HCT116 (cell line): Measurements from ENCODE around the gene SLC6A18. TPM values are rescaled to one million over a fixed set of nuclear protein-coding genes. Genes with fewer than 3 reads are reported as not detected.

Experiments
- ATAC-seq: fragments of 200-7000 bp; cut with Tn5 transposase; 2 replicates; pipeline ENCODE4 v1.9.1; 2020; ENCODE audit warnings: mild to moderate bottlenecking, moderate library complexity
- BruUV-seq: library from RNA; stranded (reverse); fragments of 400-500 nt; replicated peaks from 2 replicates; lab custom pipeline; 2021; lab: Mats Ljungman, UMichigan
- CTCF ChIA-PET: fragments of 300-600 bp; sonication (Branson Sonifier 250); formaldehyde crosslinking; loops from one replicate; lab custom pipeline; 2021; ENCODE audit warnings: antibody characterized with exemption; lab: Charles Lee
- POLR2A ChIA-PET: fragments of 300-600, 350-600 bp; sonication (Branson Sonifier 250); formaldehyde crosslinking; loops from one replicate; lab custom pipeline; 2021; ENCODE audit warnings: antibody characterized with exemption; lab: Charles Lee
- RAD21 ChIA-PET, 2 experiments: fragments of 300-600 bp; sonication (Branson Sonifier 250); formaldehyde crosslinking; loops; one replicate each; lab custom pipeline; 2023; ENCODE audit warnings: low total read pairs in 2 of 2; ENCODE audit not compliant: uncharacterized antibody in 2 of 2, unreplicated experiment in 2 of 2, low non-redundant PET in 1 of 2; lab: Charles Lee
- DNase-seq: peaks from one replicate; pipeline ENCODE4 v3.0.0-alpha.2; 2010; ENCODE audit warnings: low read depth, low spot score
- H2AFZ ChIP-seq: fragments of 200-600 bp; shearing (Covaris generic), sonication (generic); 2 replicates; pipeline ENCODE4 v1.6.1; 2017; ENCODE audit warnings: low read depth, mixed run types, mixed read lengths, antibody characterized with exemption, low read length; ENCODE audit not compliant: poor library complexity, severe bottlenecking
- H3K27ac ChIP-seq: 2 replicates; pipeline ENCODE4 v1.5.1; 2012; ENCODE audit warnings: low read depth, low read length
- H3K27me3 ChIP-seq: fragments of 200-600 bp; sonication (generic); 2 replicates; pipeline ENCODE4 v1.6.1; 2016; ENCODE audit warnings: mixed run types, low read length, mixed read lengths; ENCODE audit not compliant: insufficient read depth
- H3K36me3 ChIP-seq, 2 experiments: fragments of 200-500 bp in 1 of 2; fragments of 200-600 bp in 1 of 2; sonication (Bioruptor generic) in 1 of 2; sonication (generic) in 1 of 2; 2 replicates each; pipeline versions ENCODE4 v1.5.1 to v1.6.1; 2014 to 2016; ENCODE audit warnings: low read length in 2 of 2, inconsistent platforms in 1 of 2, mixed read lengths in 1 of 2, mixed run types in 1 of 2; ENCODE audit not compliant: insufficient read depth in 2 of 2, control insufficient read depth in 1 of 2
- H3K4me1 ChIP-seq, 2 experiments: fragments of 200-600 bp in 1 of 2; sonication (generic) in 1 of 2; 2 replicates each; pipeline versions ENCODE4 v1.5.1 to v1.6.1; 2012 to 2017; ENCODE audit warnings: low read length in 2 of 2, inconsistent platforms in 1 of 2, mild to moderate bottlenecking in 1 of 2, mixed read lengths in 1 of 2, mixed run types in 1 of 2, moderate library complexity in 1 of 2; ENCODE audit not compliant: insufficient read depth in 2 of 2, control insufficient read depth in 1 of 2
- H3K4me2 ChIP-seq: fragments of 200-600 bp; sonication (generic); 2 replicates; pipeline ENCODE4 v1.6.1; 2017; ENCODE audit warnings: mixed run types, low read length, mixed read lengths
- H3K4me3 ChIP-seq, 2 experiments: fragments of 200-600 bp in 1 of 2; sonication (generic) in 1 of 2; replicated peaks in 1 of 2; 2 replicates each; pipeline ENCODE4 v1.5.1; 2011 to 2016; ENCODE audit warnings: low read length in 2 of 2, control low read depth in 1 of 2, low read depth in 1 of 2, mild to moderate bottlenecking in 1 of 2, mixed read lengths in 1 of 2, mixed run types in 1 of 2
- H3K79me2 ChIP-seq: fragments of 200-600 bp; sonication (generic); 2 replicates; pipeline ENCODE4 v1.6.1; 2017; ENCODE audit warnings: mild to moderate bottlenecking, mixed run types, low read length, moderate library complexity, mixed read lengths; ENCODE audit not compliant: insufficient read depth
- H3K9ac ChIP-seq: fragments of 200-600 bp; sonication (generic); 2 replicates; pipeline ENCODE4 v1.6.1; 2016; ENCODE audit warnings: low read length, mixed read lengths
- H3K9me2 ChIP-seq: fragments of 200-600 bp; sonication (generic), shearing (Covaris generic); 2 replicates; pipeline ENCODE4 v1.6.1; 2017; ENCODE audit warnings: mixed run types, mild to moderate bottlenecking, moderate library complexity; ENCODE audit not compliant: insufficient read depth
- H3K9me3 ChIP-seq, 2 experiments: fragments of 200-500 bp in 1 of 2; fragments of 200-600 bp in 1 of 2; sonication (Bioruptor generic) in 1 of 2; sonication (generic) in 1 of 2; 2 replicates each; pipeline ENCODE4 v1.6.1; 2014 to 2017; ENCODE audit warnings: low read length in 2 of 2, mixed read lengths in 2 of 2, inconsistent platforms in 1 of 2, low read depth in 1 of 2, mild to moderate bottlenecking in 1 of 2, mixed run types in 1 of 2, moderate library complexity in 1 of 2; ENCODE audit not compliant: control insufficient read depth in 1 of 2, insufficient read depth in 1 of 2
- H4K20me1 ChIP-seq: fragments of 200-600 bp; sonication (generic), shearing (Covaris generic); 2 replicates; pipeline ENCODE4 v1.6.1; 2017; ENCODE audit warnings: mixed run types, mild to moderate bottlenecking, moderate library complexity; ENCODE audit not compliant: insufficient read depth
- ATF3 ChIP-seq: IDR thresholded peaks from 2 replicates; pipeline ENCODE4 v1.6.1; 2012
- CBX3 ChIP-seq: IDR thresholded peaks from 2 replicates; pipeline ENCODE4 v1.6.1; 2012; ENCODE audit warnings: low read depth
- CEBPB ChIP-seq: IDR thresholded peaks from 2 replicates; pipeline ENCODE4 v1.6.1; 2012; ENCODE audit warnings: low read depth
- CTCF ChIP-seq, 3 experiments: fragments of 200-600 bp in 1 of 3; sonication (generic) in 1 of 3; IDR thresholded peaks in 2 of 3; conservative IDR thresholded peaks in 1 of 3; 2 replicates each; pipeline ENCODE4 v1.5.1; 2012 to 2017; ENCODE audit warnings: low read depth in 2 of 3, low read length in 2 of 3, antibody characterized with exemption in 1 of 3, borderline replicate concordance in 1 of 3, control low read depth in 1 of 3, mild to moderate bottlenecking in 1 of 3, mixed read lengths in 1 of 3, mixed run types in 1 of 3, moderate library complexity in 1 of 3; ENCODE audit not compliant: insufficient read depth in 1 of 3
- EGR1 ChIP-seq: IDR thresholded peaks from 2 replicates; pipeline ENCODE4 v1.6.1; 2012; ENCODE audit warnings: low read depth
- ELF1 ChIP-seq: IDR thresholded peaks from 2 replicates; pipeline ENCODE4 v1.6.1; 2012; ENCODE audit warnings: low read depth, borderline replicate concordance
- EZH2 ChIP-seq: fragments of 200-600 bp; sonication (generic); IDR thresholded peaks from 2 replicates; pipeline ENCODE4 v1.6.1; 2017; ENCODE audit warnings: antibody characterized with exemption, mixed run types
- EZH2phosphoT487 ChIP-seq: fragments of 200-600 bp; IDR thresholded peaks from 2 replicates; pipeline ENCODE4 v1.6.1; 2018; ENCODE audit warnings: antibody characterized with exemption, borderline replicate concordance
- FOSL1 ChIP-seq: IDR thresholded peaks from 2 replicates; pipeline ENCODE4 v1.6.1; 2012; ENCODE audit warnings: low read depth
- POLR2AphosphoS5 ChIP-seq: IDR thresholded peaks from 2 replicates; pipeline ENCODE4 v1.6.1; 2011; ENCODE audit warnings: mild to moderate bottlenecking, low read depth, low read length, moderate library complexity
- RAD21 ChIP-seq: IDR thresholded peaks from 2 replicates; pipeline ENCODE4 v1.6.1; 2012; ENCODE audit warnings: low read depth, mild to moderate bottlenecking
- SIN3A ChIP-seq: IDR thresholded peaks from 2 replicates; pipeline ENCODE4 v1.6.1; 2012; ENCODE audit warnings: low read depth
- SP1 ChIP-seq: IDR thresholded peaks from 2 replicates; pipeline ENCODE4 v1.6.1; 2012; ENCODE audit warnings: low read depth
- SRF ChIP-seq: IDR thresholded peaks from 2 replicates; pipeline ENCODE4 v1.6.1; 2012; ENCODE audit warnings: low read depth
- TCF7L2 ChIP-seq: IDR thresholded peaks from 2 replicates; pipeline ENCODE4 v1.7.0; 2011; ENCODE audit warnings: borderline replicate concordance, inconsistent platforms; ENCODE audit not compliant: insufficient read depth, insufficient read length; ENCODE audit errors: extremely low read depth
- ZFX ChIP-seq: fragments of 450-650 bp; IDR thresholded peaks from 2 replicates; pipeline ENCODE4 v1.6.1; 2017
- intact Hi-C: fragments of 100-400 bp; cut with micrococcal nuclease; formaldehyde crosslinking; loops from 2 replicates; pipeline ENCODE4 v1.10.0; 2022
- total RNA-seq: library from RNA; stranded (reverse); gene quantifications from one replicate; pipeline ENCODE4 v1.2.1, GENCODE V29; 2021; ENCODE audit not compliant: unreplicated experiment
- TF ChIP-seq, protein P1 (sequence below): IDR thresholded peaks from 2 replicates; pipeline ENCODE4 v1.6.1; 2012; ENCODE audit warnings: low read depth

SLC6A18 gene
- total RNA-seq, 1 experiment from 2014 or later: not detected

DNA sequence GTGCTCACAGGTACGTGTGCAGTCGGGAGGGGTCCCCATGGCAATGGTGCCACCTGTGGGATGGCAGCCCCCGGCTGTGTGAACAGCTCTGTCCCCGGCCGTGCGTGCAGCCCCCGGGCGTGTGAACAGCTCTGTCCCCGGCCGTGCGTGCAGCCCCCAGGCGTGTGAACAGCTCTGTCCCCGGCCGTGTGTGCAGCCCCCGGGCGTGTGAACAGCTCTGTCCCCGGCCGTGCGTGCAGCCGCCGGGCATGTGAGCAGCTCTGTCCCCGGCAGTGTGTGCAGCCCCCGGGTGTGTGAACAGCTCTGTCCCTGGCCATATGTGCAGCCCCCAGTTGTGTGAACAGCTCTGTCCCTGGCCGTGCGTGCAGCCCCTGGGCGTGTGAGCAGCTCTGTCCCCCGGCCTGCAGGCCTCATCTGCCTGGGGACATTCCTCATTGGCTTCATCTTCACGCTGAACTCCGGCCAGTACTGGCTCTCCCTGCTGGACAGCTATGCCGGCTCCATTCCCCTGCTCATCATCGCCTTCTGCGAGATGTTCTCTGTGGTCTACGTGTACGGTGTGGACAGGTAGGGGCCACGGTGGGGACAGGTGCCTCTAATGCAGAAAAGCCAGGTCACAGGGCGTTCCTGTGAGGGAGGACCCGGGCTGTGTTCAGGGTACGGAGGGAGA lies 5.9 kb upstream of the SLC6A18 start:
- no peak for ATAC-seq
- POLR2A ChIA-PET: no interaction called here
- RAD21 ChIA-PET: no interaction called here
- TF ChIP-seq ZFX (no peak), CBX3 (no peak)
- H2AFZ ChIP-seq: no peak overlapping the region
- peaks cover 0 to 5% of the 10 kb centered on the region in 2 experiments; a peak in 1 of 4 replicates for H3K4me1 ChIP-seq
- BruUV-seq: no TSS peak
- H3K79me2 ChIP-seq: no peaks in the 10 kb centered on the region
- no peaks in the 10 kb centered on the region for H3K9me2 ChIP-seq
- no peaks in the 10 kb centered on the region for H3K27me3 ChIP-seq
- no peak overlapping the region for H3K27ac ChIP-seq
- H3K4me3 ChIP-seq: no peak overlapping the region
- H3K9ac ChIP-seq: no peak overlapping the region
- no peak for DNase-seq
- CTCF ChIA-PET: no interaction called here
- intact Hi-C loops: no loop called here
- H3K4me2 ChIP-seq: no peak overlapping the region
- H4K20me1 ChIP-seq: no peaks in the 10 kb centered on the region
- no peaks in the 10 kb centered on the region for H3K36me3 ChIP-seq
- no peaks in the 10 kb centered on the region; a peak in 1 of 4 replicates for H3K9me3 ChIP-seq

GRCh38 chr5:1219768-1220100 lies 5.4 kb upstream of the SLC6A18 start:
- no TSS peak for BruUV-seq
- Histone ChIP-seq H3K27me3 (no peaks in the 10 kb centered on the region), H2AFZ (no peak overlapping the region), H3K79me2 (no peaks in the 10 kb centered on the region), H3K4me3 (no peak overlapping the region), H3K9ac (no peak overlapping the region), H3K9me2 (no peaks in the 10 kb centered on the region), H3K36me3 (no peaks in the 10 kb centered on the region), H3K4me2 (no peak overlapping the region), H3K9me3 (no peaks in the 10 kb centered on the region; a peak in 1 of 4 replicates), H3K27ac (no peak overlapping the region), H3K4me1 (peaks cover 0 to 5% of the 10 kb centered on the region in 2 experiments; a peak in 1 of 4 replicates), H4K20me1 (no peaks in the 10 kb centered on the region)
- ATAC-seq (no peak), DNase-seq (no peak)
- ChIA-PET POLR2A (no interaction called here), RAD21 (no interaction called here), CTCF (no interaction called here)
- TF ChIP-seq ZFX (no peak), EZH2 (no peak), SIN3A (no peak), ATF3 (no peak), CTCF (IDR thresholded peaks at IDR 0.05 in 2 of 3, conservative IDR thresholded peaks at IDR 0.05 in 1 of 3; ENCODE audit: borderline replicate concordance in 1 of 3, insufficient read depth in 1 of 3, low read depth in 2 of 3, low read length in 2 of 3) (no peak), EGR1 (no peak), ELF1 (no peak), EZH2phosphoT487 (no peak), CBX3 (no peak), POLR2AphosphoS5 (no peak), SP1 (no peak), FOSL1 (no peak), SRF (no peak), CEBPB (no peak), RAD21 (no peak), TCF7L2 (no peak)
- TF ChIP-seq, protein P1, sequence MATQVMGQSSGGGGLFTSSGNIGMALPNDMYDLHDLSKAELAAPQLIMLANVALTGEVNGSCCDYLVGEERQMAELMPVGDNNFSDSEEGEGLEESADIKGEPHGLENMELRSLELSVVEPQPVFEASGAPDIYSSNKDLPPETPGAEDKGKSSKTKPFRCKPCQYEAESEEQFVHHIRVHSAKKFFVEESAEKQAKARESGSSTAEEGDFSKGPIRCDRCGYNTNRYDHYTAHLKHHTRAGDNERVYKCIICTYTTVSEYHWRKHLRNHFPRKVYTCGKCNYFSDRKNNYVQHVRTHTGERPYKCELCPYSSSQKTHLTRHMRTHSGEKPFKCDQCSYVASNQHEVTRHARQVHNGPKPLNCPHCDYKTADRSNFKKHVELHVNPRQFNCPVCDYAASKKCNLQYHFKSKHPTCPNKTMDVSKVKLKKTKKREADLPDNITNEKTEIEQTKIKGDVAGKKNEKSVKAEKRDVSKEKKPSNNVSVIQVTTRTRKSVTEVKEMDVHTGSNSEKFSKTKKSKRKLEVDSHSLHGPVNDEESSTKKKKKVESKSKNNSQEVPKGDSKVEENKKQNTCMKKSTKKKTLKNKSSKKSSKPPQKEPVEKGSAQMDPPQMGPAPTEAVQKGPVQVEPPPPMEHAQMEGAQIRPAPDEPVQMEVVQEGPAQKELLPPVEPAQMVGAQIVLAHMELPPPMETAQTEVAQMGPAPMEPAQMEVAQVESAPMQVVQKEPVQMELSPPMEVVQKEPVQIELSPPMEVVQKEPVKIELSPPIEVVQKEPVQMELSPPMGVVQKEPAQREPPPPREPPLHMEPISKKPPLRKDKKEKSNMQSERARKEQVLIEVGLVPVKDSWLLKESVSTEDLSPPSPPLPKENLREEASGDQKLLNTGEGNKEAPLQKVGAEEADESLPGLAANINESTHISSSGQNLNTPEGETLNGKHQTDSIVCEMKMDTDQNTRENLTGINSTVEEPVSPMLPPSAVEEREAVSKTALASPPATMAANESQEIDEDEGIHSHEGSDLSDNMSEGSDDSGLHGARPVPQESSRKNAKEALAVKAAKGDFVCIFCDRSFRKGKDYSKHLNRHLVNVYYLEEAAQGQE: no peak
- intact Hi-C loops: no loop called here
